NB4 (cell line): ENCODE results near the gene VPS4A.
"Not testable (repeated sequence)": the region's sequence is repeated elsewhere in the genome, so short reads cannot be mapped to it uniquely, and the experiment has no call there.

Source experiments
- MAX ChIP-seq: IDR thresholded peaks from 2 replicates; pipeline ENCODE4 v1.6.1; 2011; ENCODE audit warnings: low read depth, low read length
- MYC ChIP-seq: IDR thresholded peaks from 2 replicates; pipeline ENCODE4 v1.6.1; 2011; ENCODE audit warnings: low read depth, low read length
- TF ChIP-seq, protein P1 (sequence below): IDR thresholded peaks from one replicate; pipeline ENCODE4 v1.5.1; 2012; ENCODE audit warnings: low read depth, low read length

- TF ChIP-seq, protein P1, sequence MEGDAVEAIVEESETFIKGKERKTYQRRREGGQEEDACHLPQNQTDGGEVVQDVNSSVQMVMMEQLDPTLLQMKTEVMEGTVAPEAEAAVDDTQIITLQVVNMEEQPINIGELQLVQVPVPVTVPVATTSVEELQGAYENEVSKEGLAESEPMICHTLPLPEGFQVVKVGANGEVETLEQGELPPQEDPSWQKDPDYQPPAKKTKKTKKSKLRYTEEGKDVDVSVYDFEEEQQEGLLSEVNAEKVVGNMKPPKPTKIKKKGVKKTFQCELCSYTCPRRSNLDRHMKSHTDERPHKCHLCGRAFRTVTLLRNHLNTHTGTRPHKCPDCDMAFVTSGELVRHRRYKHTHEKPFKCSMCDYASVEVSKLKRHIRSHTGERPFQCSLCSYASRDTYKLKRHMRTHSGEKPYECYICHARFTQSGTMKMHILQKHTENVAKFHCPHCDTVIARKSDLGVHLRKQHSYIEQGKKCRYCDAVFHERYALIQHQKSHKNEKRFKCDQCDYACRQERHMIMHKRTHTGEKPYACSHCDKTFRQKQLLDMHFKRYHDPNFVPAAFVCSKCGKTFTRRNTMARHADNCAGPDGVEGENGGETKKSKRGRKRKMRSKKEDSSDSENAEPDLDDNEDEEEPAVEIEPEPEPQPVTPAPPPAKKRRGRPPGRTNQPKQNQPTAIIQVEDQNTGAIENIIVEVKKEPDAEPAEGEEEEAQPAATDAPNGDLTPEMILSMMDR = not testable (repeated sequence)
- TF ChIP-seq MYC, MAX: not testable (repeated sequence)
Measured at GRCh38 chr16:69291657-69292056, 19.5 kb upstream of the VPS4A start.
